Upper lobe of right lung (tissue), 1 donor: ENCODE data around the gene SFTPD. TPM values are rescaled to one million over a fixed set of nuclear protein-coding genes. Genes with fewer than 3 reads are reported as not detected.

Experiments
- ATAC-seq: fragments of 200-7000 bp; cut with Tn5 transposase; one replicate; pipeline ENCODE4 v1.9.1; 2020; ENCODE audit warnings: mild to moderate bottlenecking, moderate library complexity
- DNase-seq: peaks from one replicate; pipeline ENCODE4 v3.0.0-alpha.2; 2020
- H3K27ac ChIP-seq: fragments of 200-600 bp; one replicate; pipeline ENCODE4 v1.8.0; 2022
- H3K27me3 ChIP-seq: fragments of 200-600 bp; one replicate; pipeline ENCODE4 v1.8.0; 2022; ENCODE audit warnings: mild to moderate bottlenecking
- H3K36me3 ChIP-seq: fragments of 200-600 bp; one replicate; pipeline ENCODE4 v1.8.0; 2022
- H3K4me1 ChIP-seq: fragments of 200-600 bp; one replicate; pipeline ENCODE4 v1.8.0; 2022
- H3K4me3 ChIP-seq: fragments of 200-600 bp; one replicate; pipeline ENCODE4 v1.8.0; 2022; ENCODE audit warnings: mild to moderate bottlenecking
- H3K9me3 ChIP-seq: fragments of 200-600 bp; one replicate; pipeline ENCODE4 v1.8.0; 2022
- intact Hi-C: fragments of 100-400 bp; cut with DNase I; formaldehyde crosslinking; loops from one replicate; pipeline ENCODE4 v1.11.0; 2022
- total RNA-seq: library from RNA; stranded (reverse); fragmentation: NEBNext Ultra II Directional; extraction: Animal tissue kit (Norgen Biotek cat#: 25700); gene quantifications from one replicate; pipeline ENCODE4 v1.2.1, GENCODE V29; 2021
- TF ChIP-seq, protein P1 (sequence below): fragments of 200-600 bp; IDR thresholded peaks from one replicate; pipeline ENCODE4 v1.8.0; 2022; ENCODE audit warnings: antibody characterized with exemption
- donor health status: DM: no; HTN: yes; CAD: no; lungs with severe emphysema.

SFTPD gene
- total RNA-seq, 1 donor from 2014 or later: 780 TPM

- intact Hi-C loops: no loop called here
- no peak overlapping the region for H3K27ac ChIP-seq
- H3K9me3 ChIP-seq: no peaks in the 10 kb centered on the region
- H3K36me3 ChIP-seq: no peaks in the 10 kb centered on the region
- DNase-seq (no peak), ATAC-seq (no peak)
- no peaks in the 10 kb centered on the region for H3K4me1 ChIP-seq
- TF ChIP-seq, protein P1, sequence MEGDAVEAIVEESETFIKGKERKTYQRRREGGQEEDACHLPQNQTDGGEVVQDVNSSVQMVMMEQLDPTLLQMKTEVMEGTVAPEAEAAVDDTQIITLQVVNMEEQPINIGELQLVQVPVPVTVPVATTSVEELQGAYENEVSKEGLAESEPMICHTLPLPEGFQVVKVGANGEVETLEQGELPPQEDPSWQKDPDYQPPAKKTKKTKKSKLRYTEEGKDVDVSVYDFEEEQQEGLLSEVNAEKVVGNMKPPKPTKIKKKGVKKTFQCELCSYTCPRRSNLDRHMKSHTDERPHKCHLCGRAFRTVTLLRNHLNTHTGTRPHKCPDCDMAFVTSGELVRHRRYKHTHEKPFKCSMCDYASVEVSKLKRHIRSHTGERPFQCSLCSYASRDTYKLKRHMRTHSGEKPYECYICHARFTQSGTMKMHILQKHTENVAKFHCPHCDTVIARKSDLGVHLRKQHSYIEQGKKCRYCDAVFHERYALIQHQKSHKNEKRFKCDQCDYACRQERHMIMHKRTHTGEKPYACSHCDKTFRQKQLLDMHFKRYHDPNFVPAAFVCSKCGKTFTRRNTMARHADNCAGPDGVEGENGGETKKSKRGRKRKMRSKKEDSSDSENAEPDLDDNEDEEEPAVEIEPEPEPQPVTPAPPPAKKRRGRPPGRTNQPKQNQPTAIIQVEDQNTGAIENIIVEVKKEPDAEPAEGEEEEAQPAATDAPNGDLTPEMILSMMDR: no peak
- H3K27me3 ChIP-seq: no peaks in the 10 kb centered on the region
- H3K4me3 ChIP-seq: no peak overlapping the region
Measured at GRCh38 chr10:79942261-79943185, 6.4 kb downstream of the SFTPD start.

GRCh38 chr10:79941585-79942210 lies 7.2 kb downstream of the SFTPD start:
- Histone ChIP-seq H3K27ac (no peak overlapping the region), H3K36me3 (no peaks in the 10 kb centered on the region), H3K27me3 (no peaks in the 10 kb centered on the region), H3K9me3 (no peaks in the 10 kb centered on the region), H3K4me1 (no peaks in the 10 kb centered on the region), H3K4me3 (no peak overlapping the region)
- ATAC-seq: no peak
- intact Hi-C loops: no loop called here
- TF ChIP-seq, protein P1: no peak
- no peak for DNase-seq

DNA sequence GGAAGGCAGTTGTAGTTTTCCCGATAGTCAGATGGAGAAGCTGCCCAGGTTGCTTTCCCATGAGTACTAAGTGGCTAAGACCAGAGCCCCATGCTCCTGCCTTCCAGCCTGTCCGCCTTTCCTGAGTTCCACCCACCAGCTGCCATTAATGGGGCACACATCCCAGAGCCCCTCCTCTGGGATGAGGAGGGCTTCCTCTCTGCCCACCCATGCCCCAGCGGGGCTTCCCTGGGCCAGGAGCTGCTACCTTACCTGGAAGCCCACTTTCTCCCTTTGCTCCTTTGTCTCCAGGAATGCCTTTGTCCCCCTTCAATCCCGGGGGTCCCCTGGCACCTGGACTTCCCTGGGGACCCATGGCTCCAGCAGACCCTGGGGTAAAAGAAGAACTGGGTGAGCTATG lies 7.8 kb downstream of the SFTPD start:
- H3K27ac ChIP-seq: no peak overlapping the region
- intact Hi-C loops: no loop called here
- DNase-seq (no peak), ATAC-seq (no peak)
- no peaks in the 10 kb centered on the region for H3K27me3 ChIP-seq
- H3K9me3 ChIP-seq: no peaks in the 10 kb centered on the region
- H3K4me3 ChIP-seq: no peak overlapping the region
- no peaks in the 10 kb centered on the region for H3K36me3 ChIP-seq
- H3K4me1 ChIP-seq: no peaks in the 10 kb centered on the region
- TF ChIP-seq, protein P1: no peak

DNA sequence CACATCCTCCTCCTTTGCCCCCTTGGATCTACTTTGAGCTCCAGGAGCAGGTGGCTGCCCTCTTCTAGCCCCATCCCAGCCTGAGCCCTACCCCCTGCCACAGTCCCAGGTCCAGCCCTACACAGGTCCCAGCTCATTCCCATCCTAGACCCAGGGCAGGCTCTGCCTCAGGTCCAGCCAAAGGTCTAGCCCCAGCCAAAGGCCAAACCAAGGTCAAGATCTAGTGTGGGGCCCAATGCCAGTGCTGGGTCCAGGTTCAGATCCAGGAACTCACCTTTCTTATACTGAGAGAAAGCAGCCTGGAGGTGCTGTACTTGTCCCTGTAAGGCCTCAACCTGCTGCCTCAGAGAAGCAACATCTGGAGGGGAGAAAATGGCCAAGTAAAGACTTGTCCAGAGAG lies 8.5 kb downstream of the SFTPD start:
- no peak for ATAC-seq
- intact Hi-C loops: no loop called here
- H3K27me3 ChIP-seq: no peaks in the 10 kb centered on the region
- no peaks in the 10 kb centered on the region for H3K9me3 ChIP-seq
- DNase-seq: no peak
- H3K27ac ChIP-seq: no peak overlapping the region
- no peaks in the 10 kb centered on the region for H3K4me1 ChIP-seq
- H3K36me3 ChIP-seq: no peaks in the 10 kb centered on the region
- H3K4me3 ChIP-seq: no peak overlapping the region
- TF ChIP-seq, protein P1: no peak

- H3K4me3 ChIP-seq: no peak overlapping the region
- H3K9me3 ChIP-seq: no peaks in the 10 kb centered on the region
- intact Hi-C loops: no loop called here
- no peak for ATAC-seq
- H3K27ac ChIP-seq: no peak overlapping the region
- DNase-seq: no peak
- no peaks in the 10 kb centered on the region for H3K4me1 ChIP-seq
- H3K27me3 ChIP-seq: no peaks in the 10 kb centered on the region
- no peaks in the 10 kb centered on the region for H3K36me3 ChIP-seq
- TF ChIP-seq, protein P1: no peak
Measured at GRCh38 chr10:79939969-79940368, 8.9 kb downstream of the SFTPD start.
